ENCODE measurements around the gene SCN2B. TPM values are rescaled to one million over a fixed set of nuclear protein-coding genes. Genes with fewer than 3 reads are reported as not detected.

The SCN2B gene
- total RNA-seq, 1 donor from 2014 or later = under 0.01 TPM

- DNase-seq (ENCODE audit: low read depth) = no peak
- TF ChIP-seq CTCF (conservative IDR thresholded peaks at IDR 0.05; ENCODE audit: low read depth, low read length) = no peak
- no peak overlapping the region for H3K4me3 ChIP-seq (ENCODE audit: low read depth, low read length)
Observed at GRCh38 chr11:118174006-118174567, 2.4 kb downstream of the SCN2B start.

- no peak for TF ChIP-seq CTCF (conservative IDR thresholded peaks at IDR 0.05; ENCODE audit: low read depth, low read length)
- no peak for DNase-seq (ENCODE audit: low read depth)
- no peak overlapping the region for H3K4me3 ChIP-seq (ENCODE audit: low read depth, low read length)
Observed at GRCh38 chr11:118172356-118172755, 4.1 kb downstream of the SCN2B start.

GRCh38 chr11:118171269-118172062 is 5.0 kb downstream of the SCN2B start:
- peak; percentile 88 for TF ChIP-seq CTCF (conservative IDR thresholded peaks at IDR 0.05; ENCODE audit: low read depth, low read length)
- no peak overlapping the region for H3K4me3 ChIP-seq (ENCODE audit: low read depth, low read length)
- DNase-seq (ENCODE audit: low read depth) = no peak

DNA sequence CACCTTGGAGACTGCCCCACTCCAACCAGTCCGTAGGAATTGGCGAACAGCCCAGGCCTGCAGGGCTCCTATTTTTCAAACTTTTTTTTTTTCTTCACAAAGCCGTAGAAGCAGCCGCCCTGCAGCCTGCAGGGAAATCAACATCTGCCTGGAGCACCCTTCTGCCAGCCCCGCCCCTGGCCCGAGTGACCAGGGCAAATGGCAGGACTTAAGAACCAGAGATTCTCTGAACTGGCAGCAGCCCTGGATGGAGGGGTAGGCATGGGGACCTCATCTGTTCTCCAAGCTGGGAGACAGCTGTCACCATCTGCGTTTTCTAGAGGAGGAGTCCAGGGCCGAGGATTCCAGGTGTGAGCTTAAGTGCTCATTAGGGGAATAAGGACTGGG is 5.6 kb downstream of the SCN2B start:
- no peak for TF ChIP-seq CTCF (conservative IDR thresholded peaks at IDR 0.05; ENCODE audit: low read depth, low read length)
- no peak for DNase-seq (ENCODE audit: low read depth)
- no peak overlapping the region for H3K4me3 ChIP-seq (ENCODE audit: low read depth, low read length)

DNA sequence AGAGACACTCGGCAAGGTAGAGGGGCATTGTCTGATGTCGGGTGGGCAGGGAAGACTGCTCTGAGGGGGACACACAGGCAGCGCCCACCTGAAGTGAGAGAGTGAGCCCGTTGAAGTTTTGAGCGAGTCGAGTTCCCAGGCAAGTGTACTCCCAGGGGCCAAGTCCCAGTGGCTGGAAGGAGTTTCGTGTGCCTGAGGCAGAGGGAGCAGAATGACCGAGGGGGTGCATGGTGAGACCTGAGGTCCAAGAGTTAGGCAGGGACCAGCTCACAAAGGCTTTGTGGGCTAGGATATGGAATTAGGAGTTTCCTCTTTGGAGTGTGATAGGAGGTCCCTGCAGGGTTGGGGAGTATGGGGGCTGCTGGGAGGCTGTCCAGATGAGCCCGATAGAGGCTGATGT is 6.2 kb downstream of the SCN2B start:
- no peak for DNase-seq (ENCODE audit: low read depth)
- H3K4me3 ChIP-seq (ENCODE audit: low read depth, low read length) = no peak overlapping the region
- TF ChIP-seq CTCF (conservative IDR thresholded peaks at IDR 0.05; ENCODE audit: low read depth, low read length) = no peak

DNA sequence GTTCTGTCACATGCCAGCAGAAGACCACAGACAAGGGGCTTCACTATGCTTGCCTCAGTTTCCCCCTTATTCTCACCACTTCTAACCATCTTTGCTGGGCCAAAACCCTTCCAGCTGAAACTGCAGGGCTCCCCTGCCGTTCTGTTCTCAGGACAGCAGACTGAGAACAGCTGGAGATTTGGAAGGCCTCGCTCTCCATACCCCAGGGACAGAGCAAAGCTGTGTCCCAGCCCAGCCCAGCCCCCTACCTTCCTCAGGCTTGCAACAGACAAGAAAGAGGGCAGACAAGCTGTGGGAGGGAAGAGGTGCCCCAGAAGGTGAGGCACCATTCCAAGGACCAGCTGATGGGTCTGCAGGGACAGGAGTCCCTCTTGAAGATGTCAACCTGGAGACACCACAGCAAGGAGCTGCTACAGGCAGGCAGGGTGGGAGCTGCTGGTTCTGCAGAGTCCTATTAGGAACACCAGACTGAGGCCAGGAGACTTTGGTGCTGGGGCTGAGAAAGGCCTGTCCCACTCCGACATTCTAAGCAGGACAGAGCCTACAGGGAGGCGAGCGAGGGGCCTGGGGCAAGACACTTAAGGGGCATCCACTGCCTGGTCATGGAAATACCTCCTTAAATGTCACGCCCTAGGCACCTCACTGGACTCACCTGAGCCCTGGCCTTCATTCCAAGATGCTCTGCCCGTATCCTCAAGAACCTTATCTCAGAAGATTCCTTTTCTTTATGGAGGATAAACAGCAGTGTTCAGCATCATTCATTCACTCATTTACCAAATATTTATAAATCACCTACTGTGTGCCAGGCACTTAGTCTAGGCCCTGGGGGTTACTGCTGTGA is 6.9 kb downstream of the SCN2B start:
- no peak for DNase-seq (ENCODE audit: low read depth)
- no peak overlapping the region for H3K4me3 ChIP-seq (ENCODE audit: low read depth, low read length)
- TF ChIP-seq CTCF (conservative IDR thresholded peaks at IDR 0.05; ENCODE audit: low read depth, low read length) = no peak
